LHCN-M2 (cell line): ENCODE data around the gene MYH14. TPM values are rescaled to one million over a fixed set of nuclear protein-coding genes. Genes with fewer than 3 reads are reported as not detected.
A peak's percentile ranks its signal among the peaks of the same experiment; 100 is the strongest.
"Not testable (repeated sequence)": the region's sequence is repeated elsewhere in the genome, so short reads cannot be mapped to it uniquely, and the experiment has no call there.

Experiments
- DNase-seq: peaks from one replicate; pipeline ENCODE4 v3.0.0-alpha.2; 2012; ENCODE audit warnings: low read depth
- total RNA-seq: library from RNA; depleted of rRNA; stranded (reverse); fragments of >200 nt; gene quantifications from 2 replicates; pipeline ENCODE4 v1.2.3, GENCODE V29; 2014

MYH14 gene
- total RNA-seq, 1 experiment from 2014 or later, result not detected

- no peak for DNase-seq
Measured at GRCh38 chr19:50331221-50331993, 128.0 kb downstream of the MYH14 start.

GRCh38 chr19:50331994-50332243 is 128.5 kb downstream of the MYH14 start:
- DNase-seq, result no peak

GRCh38 chr19:50332244-50333038 is 129.0 kb downstream of the MYH14 start:
- DNase-seq, result no peak

GRCh38 chr19:50333235-50333736 is 129.9 kb downstream of the MYH14 start:
- no peak for DNase-seq

GRCh38 chr19:50333737-50334617 is 130.6 kb downstream of the MYH14 start:
- no peak for DNase-seq

- no peak for DNase-seq
Measured at GRCh38 chr19:50334741-50335421, 131.5 kb downstream of the MYH14 start.

- not testable (repeated sequence) for DNase-seq
Measured at GRCh38 chr19:50337031-50337430, 133.6 kb downstream of the MYH14 start.

GRCh38 chr19:50340331-50340730 is 136.9 kb downstream of the MYH14 start:
- no peak for DNase-seq

GRCh38 chr19:50341091-50341564 is 137.7 kb downstream of the MYH14 start:
- DNase-seq, result no peak

- no peak for DNase-seq
Measured at GRCh38 chr19:50344661-50345318, 141.4 kb downstream of the MYH14 start.

GRCh38 chr19:50347089-50347581 is 143.7 kb downstream of the MYH14 start:
- DNase-seq, result not testable (repeated sequence)

GRCh38 chr19:50349277-50350057 is 146.0 kb downstream of the MYH14 start:
- no peak for DNase-seq

- DNase-seq, result no peak
Measured at GRCh38 chr19:50352242-50352641, 148.8 kb downstream of the MYH14 start.

- DNase-seq, result not testable (repeated sequence)
Measured at GRCh38 chr19:50353487-50353880, 150.1 kb downstream of the MYH14 start.

GRCh38 chr19:50356691-50357177 is 153.3 kb downstream of the MYH14 start:
- DNase-seq, result no peak

GRCh38 chr19:50357178-50358100 is 154.0 kb downstream of the MYH14 start:
- DNase-seq, result peak; percentile 46

GRCh38 chr19:50358483-50359327 is 155.3 kb downstream of the MYH14 start:
- no peak for DNase-seq
